Neural cell (in vitro differentiated cells): Measurements from ENCODE around the gene ZNF3. TPM values are rescaled to one million over a fixed set of nuclear protein-coding genes. Genes with fewer than 3 reads are reported as not detected.

Experiments used
- H2AFZ ChIP-seq: fragments of 200-600, 300-800 bp; sonication (generic), shearing (Covaris generic); 2 replicates; pipeline ENCODE4 v1.6.0; 2014; ENCODE audit warnings: low read depth, mild to moderate bottlenecking, antibody characterized with exemption, low read length, moderate library complexity
- H3F3A ChIP-seq: fragments of 200-600 bp; shearing (Covaris generic); 2 replicates; pipeline ENCODE4 v1.6.1; 2016; ENCODE audit warnings: mild to moderate bottlenecking, moderate library complexity, mixed read lengths, antibody characterized with exemption, low read length; ENCODE audit not compliant: insufficient read depth, poor library complexity, severe bottlenecking
- H3K27ac ChIP-seq: fragments of 200-600, 300-800 bp; sonication (generic), shearing (Covaris generic); 2 replicates; pipeline ENCODE4 v1.5.1; 2014; ENCODE audit warnings: mild to moderate bottlenecking, low read length, moderate library complexity
- H3K27me3 ChIP-seq: fragments of 300-800, 200-600 bp; sonication (generic), shearing (Covaris generic); 2 replicates; pipeline ENCODE4 v1.6.0; 2014; ENCODE audit warnings: mild to moderate bottlenecking, low read depth, low read length, moderate library complexity; ENCODE audit not compliant: insufficient read depth
- H3K36me3 ChIP-seq: fragments of 300-800, 200-600 bp; sonication (generic), shearing (Covaris generic); 2 replicates; pipeline ENCODE4 v1.5.1; 2014; ENCODE audit warnings: mild to moderate bottlenecking, antibody characterized with exemption, low read length, moderate library complexity; ENCODE audit not compliant: insufficient read depth
- H3K4me2 ChIP-seq: fragments of 300-800, 200-600 bp; sonication (generic), shearing (Covaris generic); 2 replicates; pipeline ENCODE4 v1.6.0; 2014; ENCODE audit warnings: mild to moderate bottlenecking, low read length
- H3K4me3 ChIP-seq: fragments of 300-800, 200-600 bp; sonication (generic), shearing (Covaris generic); 2 replicates; pipeline ENCODE4 v1.5.1; 2014; ENCODE audit warnings: mild to moderate bottlenecking, low read length, moderate library complexity
- H3K79me2 ChIP-seq: fragments of 200-600 bp; shearing (Covaris generic); replicated peaks from 2 replicates; pipeline ENCODE4 v1.6.0; 2014; ENCODE audit warnings: mild to moderate bottlenecking, low read length, moderate library complexity; ENCODE audit not compliant: insufficient read depth
- H3K9ac ChIP-seq: fragments of 300-800, 200-600 bp; sonication (generic), shearing (Covaris generic); 2 replicates; pipeline ENCODE4 v1.6.1; 2016; ENCODE audit warnings: mild to moderate bottlenecking, low read length, mixed read lengths
- H3K9me2 ChIP-seq: fragments of 200-600 bp; shearing (Covaris generic); 2 replicates; pipeline ENCODE4 v1.6.1; 2016; ENCODE audit warnings: mild to moderate bottlenecking, low read length, mixed read lengths; ENCODE audit not compliant: insufficient read depth
- H3K9me3 ChIP-seq: fragments of 200-600, 300-800 bp; sonication (generic), shearing (Covaris generic); 2 replicates; pipeline ENCODE4 v1.6.1; 2016; ENCODE audit warnings: mild to moderate bottlenecking, mixed run types, low read length, moderate library complexity, mixed read lengths
- H4K20me1 ChIP-seq: fragments of 200-600 bp; shearing (Covaris generic); 2 replicates; pipeline ENCODE4 v1.6.1; 2016; ENCODE audit warnings: mild to moderate bottlenecking, mixed run types; ENCODE audit not compliant: insufficient read depth
- CTCF ChIP-seq: fragments of 450-650 bp; IDR thresholded peaks from 2 replicates; pipeline ENCODE4 v1.5.1; 2014; ENCODE audit warnings: antibody characterized with exemption, mild to moderate bottlenecking, moderate library complexity; ENCODE audit not compliant: poor library complexity, severe bottlenecking
- EP300 ChIP-seq: fragments of 450-650 bp; conservative IDR thresholded peaks from 2 replicates; pipeline ENCODE4 v1.6.1; 2014; ENCODE audit warnings: antibody characterized with exemption, mild to moderate bottlenecking, moderate library complexity; ENCODE audit not compliant: poor library complexity, severe bottlenecking
- EZH2 ChIP-seq: fragments of 200-600, 300-800 bp; shearing (Covaris generic), sonication (generic); IDR thresholded peaks from 2 replicates; pipeline ENCODE4 v1.6.1; 2014; ENCODE audit warnings: antibody characterized with exemption, low read length, borderline replicate concordance, mild to moderate bottlenecking; ENCODE audit not compliant: insufficient read depth, poor library complexity, severe bottlenecking
- MXI1 ChIP-seq: fragments of 450-650 bp; conservative IDR thresholded peaks from 2 replicates; pipeline ENCODE4 v1.6.1; 2014; ENCODE audit warnings: antibody characterized with exemption, mild to moderate bottlenecking; ENCODE audit not compliant: poor library complexity, severe bottlenecking
- POLR2AphosphoS5 ChIP-seq: IDR thresholded peaks from 2 replicates; pipeline ENCODE4 v1.6.1; 2012
- RAD21 ChIP-seq: fragments of 450-650 bp; conservative IDR thresholded peaks from 2 replicates; pipeline ENCODE4 v1.6.1; 2014; ENCODE audit warnings: antibody characterized with exemption, mild to moderate bottlenecking, moderate library complexity
- REST ChIP-seq: IDR thresholded peaks from 2 replicates; pipeline ENCODE4 v1.6.1; 2012; ENCODE audit warnings: borderline replicate concordance
- SMC3 ChIP-seq: fragments of 450-650 bp; conservative IDR thresholded peaks from 2 replicates; pipeline ENCODE4 v1.6.1; 2014; ENCODE audit warnings: antibody characterized with exemption, mild to moderate bottlenecking, moderate library complexity; ENCODE audit not compliant: poor library complexity
- TAF1 ChIP-seq: IDR thresholded peaks from 2 replicates; pipeline ENCODE4 v1.6.1; 2012; ENCODE audit warnings: low read depth
- polyA plus RNA-seq: library from polyadenylated mRNA; depleted of rRNA; stranded (reverse); fragments of >200 nt; gene quantifications from 2 replicates; pipeline ENCODE4 v1.2.3, GENCODE V29; 2014

The ZNF3 gene
- polyA plus RNA-seq, 1 donor from 2014 or later, result 57.2 TPM

- Histone ChIP-seq H3K27ac (no peak overlapping the region), H3K9ac (no peak overlapping the region), H3K27me3 (no peaks in the 10 kb centered on the region), H3K9me2 (no peaks in the 10 kb centered on the region), H3K4me3 (no peak overlapping the region), H3F3A (no peaks in the 10 kb centered on the region), H3K4me2 (no peak overlapping the region), H2AFZ (no peak overlapping the region), H3K9me3 (no peaks in the 10 kb centered on the region), H3K36me3 (no peaks in the 10 kb centered on the region), H4K20me1 (no peaks in the 10 kb centered on the region), H3K79me2 (peaks cover 4% of the 10 kb centered on the region)
- TF ChIP-seq CTCF (no peak), RAD21 (no peak), REST (no peak), POLR2AphosphoS5 (no peak), EP300 (no peak), MXI1 (no peak), TAF1 (no peak), EZH2 (no peak), SMC3 (no peak)
These were observed 5.7 kb upstream of the ZNF3 start for GRCh38 chr7:100087055-100087750.

- Histone ChIP-seq H2AFZ (no peak overlapping the region), H3F3A (no peaks in the 10 kb centered on the region), H3K9ac (no peak overlapping the region), H3K27ac (no peak overlapping the region), H3K27me3 (no peaks in the 10 kb centered on the region), H3K4me3 (no peak overlapping the region), H3K79me2 (peaks cover 13% of the 10 kb centered on the region), H3K9me3 (no peaks in the 10 kb centered on the region), H3K9me2 (no peaks in the 10 kb centered on the region), H3K4me2 (no peak overlapping the region), H3K36me3 (no peaks in the 10 kb centered on the region), H4K20me1 (no peaks in the 10 kb centered on the region)
- TF ChIP-seq MXI1 (no peak), CTCF (no peak), EP300 (no peak), POLR2AphosphoS5 (no peak), EZH2 (no peak), RAD21 (no peak), TAF1 (no peak), SMC3 (no peak), REST (no peak)
These were observed 4.0 kb upstream of the ZNF3 start for GRCh38 chr7:100085515-100085914.
